ENCODE measurements around the gene UBALD2.
"Not testable (repeated sequence)": the region's sequence is repeated elsewhere in the genome, so short reads cannot be mapped to it uniquely, and the experiment has no call there.

Gene UBALD2

DNA sequence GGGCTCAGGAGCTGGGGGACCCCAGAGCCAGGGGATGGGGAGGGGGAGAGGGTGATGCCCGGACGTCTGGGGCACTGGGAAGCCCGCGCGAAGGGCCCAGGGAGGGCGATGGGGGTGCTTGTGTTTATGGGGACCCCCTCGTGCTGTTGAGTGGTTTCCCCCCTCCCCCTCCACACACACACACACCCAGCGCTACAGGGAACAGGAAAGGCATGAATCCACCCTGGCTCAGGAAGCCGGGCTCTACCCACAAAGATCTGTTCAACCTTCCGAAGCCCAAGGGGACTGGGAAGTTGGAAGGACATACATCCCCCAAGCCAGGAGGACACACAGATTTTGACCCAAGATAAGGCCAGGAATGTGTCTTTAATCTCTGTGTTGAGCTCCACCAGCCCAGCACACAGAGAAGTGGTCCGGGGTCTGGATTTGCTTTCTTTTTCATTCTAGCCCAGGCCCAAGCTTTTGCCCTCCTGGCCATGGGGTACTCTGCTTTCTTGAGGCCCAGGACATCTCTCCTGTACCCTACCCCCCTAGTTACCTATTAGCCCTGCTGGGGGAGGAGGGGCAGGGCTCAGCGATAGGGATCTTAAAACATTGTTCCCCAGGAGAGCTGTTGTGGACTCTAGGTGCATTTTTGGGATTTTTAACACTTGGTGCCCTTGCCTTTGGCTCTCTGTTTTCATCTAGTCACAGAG lies 1.2 kb downstream of the UBALD2 start:
- no peak for DNase-seq (ENCODE audit: low spot score)

DNA sequence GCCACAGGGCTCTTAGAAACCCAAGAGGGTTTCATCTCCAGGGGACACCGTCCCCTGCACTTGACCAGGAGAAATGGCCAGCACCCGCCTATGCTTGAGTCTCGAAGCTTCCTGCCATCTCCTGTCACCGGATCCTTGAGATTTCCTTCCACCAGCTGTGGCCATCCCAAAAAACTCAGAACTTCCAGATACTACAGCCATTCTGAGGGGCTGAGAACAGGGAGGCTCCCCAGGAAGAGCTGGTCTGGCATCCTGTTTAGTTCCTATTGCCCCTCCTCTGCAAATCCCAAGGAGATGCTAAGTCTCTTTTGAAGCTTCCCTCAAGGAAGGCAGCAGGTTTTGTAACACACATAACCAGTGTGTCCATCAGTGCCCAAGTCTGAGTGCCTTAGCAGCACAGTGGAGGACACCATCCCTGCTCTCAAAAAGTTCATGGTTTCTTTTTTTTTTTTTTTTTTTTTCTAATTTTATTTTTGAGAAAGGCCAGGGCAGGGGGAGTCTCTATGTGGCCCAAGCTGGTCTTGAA lies 2.0 kb downstream of the UBALD2 start:
- DNase-seq (ENCODE audit: low spot score) = no peak

DNA sequence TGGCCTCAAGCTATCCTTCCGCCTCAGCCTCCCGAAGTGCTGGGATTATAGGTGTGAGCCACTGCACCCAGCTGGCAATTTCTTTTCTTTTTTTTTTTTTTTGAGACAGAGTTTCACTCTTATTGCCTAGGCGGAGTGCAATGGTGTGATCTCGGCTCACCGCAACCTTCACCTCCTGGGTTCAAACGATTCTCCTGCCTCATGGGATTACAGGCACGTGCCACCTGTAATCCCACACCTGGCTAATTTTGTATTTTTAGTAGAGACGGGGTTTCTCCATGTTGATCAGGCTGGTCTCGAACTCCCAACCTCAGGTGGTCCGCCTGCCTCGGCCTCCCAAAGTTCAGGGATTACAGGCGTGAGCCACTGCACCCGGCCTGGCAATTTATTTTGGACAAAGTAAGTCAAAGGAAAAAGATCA lies 2.4 kb downstream of the UBALD2 start:
- not testable (repeated sequence) for DNase-seq (ENCODE audit: low spot score)

DNA sequence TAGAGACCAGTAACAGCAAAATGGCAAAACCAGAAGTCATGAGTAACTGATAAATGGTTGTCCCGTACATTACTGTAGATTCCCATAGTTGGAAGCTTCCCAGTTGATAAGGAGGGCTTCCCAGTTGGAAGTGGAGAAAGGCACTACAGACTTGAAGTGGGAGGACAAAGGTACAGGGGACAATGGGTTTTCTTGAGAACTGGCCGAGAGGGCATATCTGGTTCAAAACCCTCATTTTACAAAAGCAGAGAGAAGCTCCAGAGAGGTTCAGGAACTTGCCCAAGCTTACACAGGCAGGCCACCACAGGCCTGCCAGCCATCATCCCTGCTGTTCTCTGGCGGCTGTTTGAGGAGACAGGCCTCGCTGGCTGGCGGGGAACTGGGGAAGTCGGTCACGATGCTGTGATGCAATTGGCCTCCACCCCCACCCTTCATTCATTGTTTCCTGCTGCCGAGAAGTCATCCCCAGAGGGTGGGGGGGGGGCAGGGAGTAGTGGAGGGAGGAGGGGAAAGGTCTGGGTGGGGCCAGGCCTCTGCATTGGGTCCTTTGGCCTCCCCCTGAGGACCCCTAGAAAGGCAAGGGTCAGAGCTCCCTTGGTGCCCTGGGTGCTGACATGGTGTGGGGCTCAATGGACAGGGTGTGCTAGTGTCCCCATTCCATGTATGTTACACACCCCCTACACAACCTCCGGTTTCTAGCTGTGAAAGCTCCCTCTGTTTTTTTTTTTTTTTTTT lies 3.0 kb downstream of the UBALD2 start:
- DNase-seq (ENCODE audit: low spot score) = peak; percentile 89

DNA sequence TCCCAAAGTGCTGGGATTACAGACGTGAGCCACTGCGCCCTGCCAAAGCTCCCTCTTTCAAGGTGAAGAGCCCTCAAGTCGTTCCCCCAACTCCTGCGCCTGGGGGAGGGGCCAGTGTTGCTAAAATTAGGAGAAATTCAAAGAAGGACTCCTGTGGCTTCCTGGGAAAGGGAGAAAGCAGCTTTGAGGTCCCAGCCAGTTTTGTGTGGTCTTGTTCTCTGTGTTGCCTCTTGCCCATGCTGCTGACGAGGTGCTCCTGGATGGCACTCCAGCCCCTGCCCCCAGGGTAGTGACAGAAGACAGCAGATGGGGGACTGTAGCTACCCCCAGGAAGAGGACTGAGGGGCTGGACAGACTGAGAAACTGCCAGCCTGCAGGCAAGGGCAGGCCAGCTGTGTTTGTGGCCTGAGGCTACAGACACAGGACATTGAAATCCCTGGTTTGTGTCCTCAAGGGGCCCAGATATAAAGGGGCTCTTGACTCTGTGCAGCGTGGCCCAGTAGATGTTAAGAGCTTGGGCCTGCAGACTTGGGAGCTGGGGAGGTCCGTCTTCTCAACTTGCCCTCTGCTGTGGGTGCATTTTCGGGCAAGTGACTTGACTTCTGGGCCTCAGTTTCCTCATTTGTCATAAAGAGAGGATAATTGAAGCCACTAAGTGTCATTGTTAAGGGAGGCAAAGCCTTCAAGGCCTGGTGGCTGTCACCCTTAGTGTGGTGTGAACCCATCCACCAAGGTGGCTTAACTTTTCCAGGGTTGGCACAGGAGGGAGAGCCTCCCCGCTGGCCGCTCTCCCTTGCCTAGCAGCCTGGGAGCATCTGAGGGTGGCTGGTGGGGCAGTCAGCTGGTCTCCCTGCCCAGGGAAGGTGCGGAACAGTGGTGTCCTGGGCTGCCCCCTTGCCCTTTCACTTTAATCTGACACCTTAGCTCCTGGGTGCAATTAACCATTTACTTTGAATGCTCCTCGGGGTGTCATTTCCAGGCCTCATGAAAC lies 4.1 kb downstream of the UBALD2 start:
- DNase-seq (ENCODE audit: low spot score) = no peak

DNA sequence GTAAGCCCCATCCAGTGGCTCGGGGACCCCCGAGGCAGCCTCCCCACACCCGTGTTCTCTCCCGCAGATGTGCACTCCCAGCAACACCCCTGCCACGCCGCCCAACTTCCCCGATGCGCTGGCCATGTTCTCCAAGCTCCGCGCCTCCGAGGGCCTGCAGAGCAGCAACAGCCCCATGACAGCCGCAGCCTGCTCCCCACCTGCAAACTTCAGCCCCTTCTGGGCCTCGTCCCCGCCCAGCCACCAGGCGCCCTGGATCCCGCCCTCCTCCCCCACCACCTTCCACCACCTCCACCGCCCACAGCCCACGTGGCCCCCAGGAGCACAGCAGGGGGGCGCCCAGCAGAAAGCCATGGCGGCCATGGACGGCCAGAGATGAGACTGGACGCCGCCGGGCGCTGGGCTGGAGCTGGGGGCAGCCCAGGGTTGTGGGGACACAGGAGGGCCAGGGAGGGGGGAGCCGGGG lies 5.0 kb downstream of the UBALD2 start:
- no peak for DNase-seq (ENCODE audit: low spot score)

DNA sequence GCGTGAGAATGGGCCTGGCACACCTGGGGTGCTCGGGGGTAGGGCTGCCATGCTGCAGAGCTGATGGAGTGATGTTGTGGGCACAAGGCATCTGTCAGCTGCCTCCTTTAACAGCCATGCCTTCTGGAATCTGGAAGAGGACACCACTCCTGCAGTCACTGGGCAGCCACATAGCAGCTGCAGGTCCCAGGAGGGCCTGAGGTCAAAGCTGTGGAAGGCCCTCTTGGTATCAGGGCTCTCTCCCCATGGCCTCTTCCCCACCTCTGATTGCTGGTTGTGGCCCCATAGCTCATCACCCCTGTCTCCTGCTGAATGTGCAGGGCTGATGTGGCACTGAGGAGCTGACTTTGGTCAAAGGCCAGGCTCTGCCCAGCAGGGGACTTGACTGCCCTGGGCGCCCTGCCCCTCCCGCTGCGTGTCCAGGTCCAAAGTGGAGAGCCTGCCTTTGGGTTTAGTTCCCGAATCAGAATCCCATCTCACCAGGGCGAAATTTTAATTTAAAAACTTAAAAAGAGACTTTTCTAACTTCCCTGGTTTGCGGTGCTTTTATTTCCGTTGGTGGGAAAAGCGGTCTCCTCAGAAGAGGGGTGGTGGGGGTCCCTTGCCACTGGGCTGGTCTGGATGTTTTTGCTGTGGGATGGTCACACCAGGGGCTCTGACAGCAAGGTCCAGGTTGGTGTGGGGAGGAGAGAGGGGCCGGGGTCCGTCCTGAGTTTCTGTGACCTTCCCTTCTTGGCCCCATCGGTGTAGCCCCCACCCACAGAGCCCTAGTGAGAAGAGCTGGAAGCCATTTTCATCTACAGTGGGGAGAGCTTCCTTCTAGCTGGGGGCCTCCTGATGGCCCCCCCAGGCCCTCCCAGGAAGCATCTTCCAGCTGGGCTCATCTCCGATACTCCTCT lies 5.9 kb downstream of the UBALD2 start:
- DNase-seq (ENCODE audit: low spot score) = no peak

DNA sequence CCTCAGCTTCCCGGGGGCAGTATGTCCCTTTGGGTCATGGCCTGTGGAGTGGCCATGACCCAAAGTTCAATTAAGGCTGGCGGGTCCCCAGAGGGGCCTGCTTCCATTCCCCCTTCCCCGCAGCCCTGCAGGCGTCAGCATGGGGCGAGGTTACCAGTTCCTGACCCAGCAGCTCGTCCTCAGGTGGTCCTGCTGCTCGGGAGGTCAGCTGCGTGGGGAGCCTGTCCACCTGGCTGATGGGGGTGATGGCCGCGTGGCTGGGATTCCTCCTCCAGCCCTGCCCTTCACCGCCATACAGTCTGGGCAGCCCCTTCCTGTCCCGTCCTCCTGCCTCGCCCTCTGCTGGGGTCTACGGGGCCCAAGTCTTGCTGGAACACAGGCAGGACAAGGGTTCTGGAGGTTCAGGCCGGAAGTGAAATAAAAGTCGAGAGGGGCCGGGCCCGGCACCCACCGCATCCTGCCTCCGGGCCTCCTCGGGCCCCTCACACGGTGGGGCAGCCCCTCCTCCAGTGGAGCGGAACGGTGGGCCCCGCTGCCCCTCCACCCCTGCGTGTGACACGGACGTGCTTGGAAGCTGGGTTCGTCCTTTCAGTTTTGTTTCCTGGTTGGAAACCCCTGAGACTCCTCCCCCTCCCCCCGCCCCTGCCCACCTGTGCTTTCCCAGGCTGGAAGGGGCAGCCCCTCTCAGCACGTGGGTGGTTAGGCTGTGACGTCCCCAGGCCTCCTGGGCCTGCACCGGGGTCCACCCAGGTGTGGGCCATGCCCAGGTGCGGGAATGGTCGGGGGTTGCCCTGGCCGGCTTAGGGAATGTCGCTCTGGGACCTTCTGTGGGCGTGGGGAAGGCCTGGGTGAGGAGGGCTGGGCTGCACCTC lies 6.8 kb downstream of the UBALD2 start:
- no peak for DNase-seq (ENCODE audit: low spot score)

DNA sequence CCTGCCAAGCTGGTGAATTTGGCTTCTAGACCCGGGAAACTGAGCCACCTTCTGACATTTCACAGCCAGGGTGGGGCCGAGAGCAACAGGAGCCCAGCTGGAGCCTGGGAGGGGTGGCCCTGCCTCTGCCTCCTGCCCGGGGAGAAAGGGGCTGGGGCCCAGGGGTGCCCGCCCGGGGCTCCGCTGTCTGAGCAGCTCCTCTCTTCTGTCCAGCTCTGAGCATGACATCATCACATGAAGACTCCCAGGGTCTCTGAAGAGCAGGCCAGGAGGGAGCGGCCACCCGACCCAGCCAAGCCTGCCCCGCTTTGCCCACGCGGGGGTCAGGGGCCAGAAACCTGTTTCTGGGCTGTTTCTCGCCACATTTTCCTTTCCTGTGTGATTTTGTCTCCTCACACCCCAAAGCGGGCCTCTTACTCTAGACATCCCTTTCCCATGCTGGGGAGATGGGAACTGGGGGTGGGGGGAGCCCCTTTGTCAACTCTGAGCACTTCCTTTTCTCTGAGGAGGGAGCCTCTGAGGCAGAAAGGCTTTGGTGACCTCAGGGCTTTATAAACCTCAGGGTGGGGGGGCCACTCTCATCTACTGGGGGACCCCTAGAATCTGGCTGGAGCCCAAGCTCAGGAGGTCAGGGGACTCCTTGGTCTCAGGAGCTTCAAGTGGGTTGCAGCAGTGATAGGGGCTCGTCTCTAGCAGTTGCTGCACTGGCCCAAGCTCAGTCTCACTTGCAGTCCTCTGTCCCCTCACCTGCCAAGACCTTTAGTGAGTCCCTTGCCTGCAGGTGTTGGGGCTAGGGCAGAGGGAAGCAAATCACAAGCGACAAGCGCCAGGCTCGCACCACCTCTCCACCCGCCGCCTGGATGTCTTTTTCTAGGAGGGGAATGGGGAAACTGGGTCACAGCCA lies 7.6 kb downstream of the UBALD2 start:
- DNase-seq (ENCODE audit: low spot score) = no peak

DNA sequence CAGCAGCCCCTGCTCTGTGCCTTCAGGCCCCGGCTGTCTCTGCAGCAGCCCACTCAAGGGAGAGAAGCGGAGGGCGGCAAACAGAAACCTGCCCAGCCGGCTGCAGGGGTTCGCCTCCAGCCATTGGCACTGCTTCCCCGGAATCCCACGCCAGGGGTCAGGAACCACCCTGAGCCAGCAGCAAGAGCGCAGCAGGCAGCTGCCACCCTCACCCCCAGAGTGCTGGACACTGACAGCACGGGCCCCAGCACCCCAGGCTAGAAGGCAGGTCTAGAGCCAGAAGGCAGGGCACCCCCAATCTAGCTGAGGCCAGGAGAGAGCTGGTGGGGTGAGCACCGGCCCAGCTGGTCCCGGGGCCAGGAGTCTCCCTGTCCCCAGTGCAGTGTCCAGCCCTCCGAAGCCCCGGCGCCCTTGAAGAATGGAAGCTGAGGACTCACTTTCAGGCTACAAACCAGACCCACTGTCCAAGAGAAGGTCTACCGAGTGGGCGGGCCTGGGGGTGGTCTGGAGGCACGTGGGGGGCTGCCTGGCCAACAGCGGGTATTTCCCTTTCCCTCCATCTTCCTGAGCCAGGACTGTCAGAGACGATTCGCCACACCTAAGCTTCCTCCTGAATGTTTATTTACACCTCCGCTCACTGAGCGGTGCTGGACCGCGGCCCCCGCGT lies 8.4 kb downstream of the UBALD2 start:
- DNase-seq (ENCODE audit: low spot score) = no peak

DNA sequence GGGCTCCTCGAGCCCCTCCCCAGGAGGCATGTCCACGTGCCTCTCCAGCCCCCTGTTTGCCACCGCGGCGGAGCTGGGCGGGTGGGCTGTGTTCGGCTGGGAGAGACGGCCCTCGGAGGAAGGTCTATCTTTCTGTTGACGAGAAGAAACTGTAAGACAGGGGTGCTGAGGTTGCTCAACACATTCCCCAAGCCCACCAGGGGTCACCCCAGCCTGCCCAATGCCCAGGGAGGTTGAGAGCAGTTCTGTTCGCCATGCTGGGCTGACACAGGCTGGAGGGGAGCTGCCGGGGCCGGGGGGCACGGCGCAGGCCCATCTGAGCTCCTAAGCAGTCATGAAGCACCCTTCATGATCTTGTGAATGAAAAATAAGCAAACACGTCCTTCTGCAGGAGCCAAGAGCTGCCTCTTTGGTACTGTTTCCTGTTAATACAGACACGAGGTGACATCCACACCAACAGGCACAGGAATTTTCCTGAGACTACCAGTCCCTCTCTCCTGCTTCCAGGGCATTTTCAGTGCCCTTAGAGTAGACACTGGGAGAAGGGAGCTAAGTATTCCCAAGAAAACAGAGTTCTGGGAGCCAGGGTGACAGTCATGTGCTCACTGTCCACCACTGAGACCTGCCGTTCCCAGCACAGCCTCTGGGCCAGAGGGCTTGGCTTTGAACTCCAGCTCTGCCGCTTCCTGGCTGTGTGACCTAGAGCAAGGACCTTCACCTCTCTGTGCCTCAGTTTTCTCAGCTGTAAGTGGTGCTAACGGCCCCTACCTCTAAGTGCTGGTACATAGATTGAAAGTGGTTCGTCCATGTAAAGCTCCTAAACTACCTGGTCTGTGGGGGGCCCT lies 9.2 kb downstream of the UBALD2 start:
- no peak for DNase-seq (ENCODE audit: low spot score)

DNA sequence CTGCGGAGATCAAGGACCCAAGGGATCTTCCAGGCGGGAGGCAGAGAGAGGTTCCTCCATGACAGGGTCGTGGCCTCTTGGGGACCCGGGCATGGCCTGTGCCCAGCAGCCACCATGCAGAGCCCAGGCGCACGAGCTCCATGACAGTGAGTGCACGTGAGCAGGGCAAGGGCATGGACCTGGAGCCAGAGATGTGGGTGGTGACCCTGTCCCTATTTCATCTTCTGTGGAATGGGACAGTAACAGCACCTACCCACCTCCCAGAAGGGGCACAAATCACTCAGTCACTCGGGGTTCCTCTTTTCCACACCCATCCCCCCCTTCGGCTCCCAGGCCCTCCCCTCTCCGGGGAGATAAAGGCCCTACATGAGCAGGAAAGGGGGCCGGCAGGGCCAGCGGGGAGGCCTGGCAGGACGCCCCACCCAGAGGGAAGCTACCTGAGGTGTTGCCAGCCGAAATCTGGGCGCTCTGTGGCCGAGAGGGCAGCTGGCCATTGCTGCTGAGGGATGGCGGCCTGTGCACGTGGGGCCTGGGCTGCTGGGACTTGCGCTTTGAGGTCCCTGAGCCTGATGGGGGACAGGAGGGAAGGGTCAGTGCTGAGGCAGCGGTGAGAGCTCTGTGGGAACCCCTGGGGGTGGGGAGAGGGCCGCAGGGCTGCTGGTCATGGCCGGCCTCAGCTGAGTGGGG lies 10.4 kb downstream of the UBALD2 start:
- no peak for DNase-seq (ENCODE audit: low spot score)

DNA sequence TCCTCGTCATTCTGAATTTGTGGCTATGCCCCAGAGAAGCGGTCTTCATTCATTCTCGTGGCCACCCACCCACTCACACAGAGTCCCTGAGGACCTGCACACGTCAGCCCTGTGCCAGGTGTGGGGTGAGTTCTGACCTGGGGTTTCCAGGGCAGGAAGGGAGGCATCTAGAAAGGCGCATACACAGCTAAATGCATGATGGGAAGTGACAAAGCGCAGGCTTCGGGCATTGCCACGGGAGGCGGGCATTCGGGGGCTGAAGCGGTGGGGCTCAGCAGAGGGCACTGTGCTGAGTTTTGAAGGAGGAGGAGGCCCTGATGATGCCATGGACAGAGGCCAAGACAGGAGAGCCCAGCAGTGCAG lies 10.9 kb downstream of the UBALD2 start:
- no peak for DNase-seq (ENCODE audit: low spot score)

DNA sequence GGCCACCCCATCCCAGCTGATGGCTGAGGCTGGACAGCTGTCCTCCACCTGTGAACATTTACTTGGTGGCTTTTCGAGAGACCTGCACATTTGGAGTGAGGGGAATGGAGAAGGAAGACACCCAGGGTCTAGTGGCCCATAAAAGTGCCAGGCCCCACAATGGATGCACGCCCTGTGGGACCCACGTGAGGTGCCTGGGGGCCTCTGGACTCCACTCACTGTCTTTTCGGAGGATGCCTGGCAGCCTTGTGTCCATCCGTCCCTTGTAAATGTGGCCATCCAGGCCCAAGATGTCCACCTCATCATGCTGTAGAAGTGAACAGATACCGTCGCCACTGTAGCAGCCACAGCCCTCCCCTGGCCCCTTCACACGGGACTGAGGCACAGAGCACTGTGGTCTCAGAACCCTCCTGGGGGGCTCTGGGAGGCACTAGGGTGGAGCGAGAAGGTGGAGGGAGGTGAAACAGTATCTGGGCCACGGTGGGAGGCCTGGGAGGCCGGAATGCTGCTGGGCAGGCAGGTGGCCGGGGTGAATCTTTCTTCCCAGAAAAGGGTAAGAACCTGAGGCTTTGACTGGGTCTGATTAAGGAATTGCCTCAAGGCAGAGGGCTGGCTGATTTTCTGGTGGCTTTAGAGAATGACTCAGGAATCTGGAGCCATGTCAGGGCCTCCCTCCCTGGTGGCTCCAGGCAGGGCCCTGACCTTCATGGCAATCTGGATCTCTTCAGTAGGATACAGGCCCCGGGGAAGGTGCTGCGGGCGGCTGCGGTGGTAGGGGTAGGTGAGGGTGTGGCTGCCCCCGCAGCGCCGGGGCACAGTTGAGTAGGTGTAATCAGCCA lies 11.5 kb downstream of the UBALD2 start:
- DNase-seq (ENCODE audit: low spot score) = no peak

DNA sequence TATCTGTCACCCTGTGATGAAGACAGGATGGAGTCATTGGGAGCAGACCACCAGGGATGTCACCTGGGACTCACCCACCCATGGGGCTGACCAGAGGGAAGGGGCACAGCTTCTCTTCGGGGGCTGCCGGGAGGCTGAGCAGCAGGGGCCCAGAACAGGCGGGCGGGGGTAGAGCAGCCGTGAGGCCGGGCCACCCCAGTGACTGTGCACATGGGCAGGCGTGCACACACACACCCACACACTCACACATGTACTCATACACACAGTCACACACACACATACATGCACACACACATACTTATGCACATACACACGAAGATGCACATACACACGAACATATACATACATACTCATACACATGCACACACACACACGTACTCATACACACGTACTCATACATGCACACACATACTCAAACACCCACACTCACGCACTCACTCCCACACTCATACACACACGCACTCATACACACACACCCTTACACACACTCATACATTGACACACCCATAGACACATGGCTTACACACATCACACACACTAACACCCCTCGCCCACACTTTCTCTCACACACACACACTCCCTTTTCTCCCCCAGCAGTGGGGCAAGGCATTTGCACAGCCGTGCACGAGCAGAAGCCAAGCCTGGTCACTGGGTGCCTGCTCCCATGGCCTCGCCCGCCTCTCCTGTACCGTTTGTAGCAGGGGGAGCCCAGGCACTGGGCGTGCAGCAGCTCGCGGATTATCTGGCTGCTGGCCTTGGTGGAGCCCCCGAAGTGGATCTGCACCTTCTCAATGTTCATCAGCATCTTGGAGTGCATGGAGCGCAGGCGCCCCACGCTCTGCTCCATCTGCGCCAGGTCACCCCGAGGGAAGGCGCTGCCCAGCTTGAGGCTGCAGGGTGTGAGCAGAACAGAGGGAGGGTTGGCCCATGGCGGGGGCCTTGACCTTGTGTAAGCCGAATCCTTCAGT lies 12.4 kb downstream of the UBALD2 start:
- no peak for DNase-seq (ENCODE audit: low spot score)

Measured in Ammon's horn (tissue), 1 donor.